ENCODE data around the gene ZNF334.

DNA sequence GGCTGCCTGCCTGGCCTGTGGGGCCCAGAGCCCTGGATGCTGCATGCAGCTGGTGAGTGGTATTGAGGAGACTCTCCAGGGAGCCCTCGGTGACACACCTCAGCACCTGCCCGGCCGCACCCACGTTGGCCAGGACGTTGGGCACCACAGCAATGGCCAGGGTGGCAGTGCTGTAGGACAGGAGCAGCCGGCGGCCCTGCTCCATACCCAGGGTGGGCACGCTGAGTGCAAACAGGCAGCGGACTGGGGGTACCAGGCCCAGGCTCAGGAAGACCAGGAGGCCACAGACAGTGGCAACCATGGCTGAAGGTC lies 32.4 kb upstream of the ZNF334 start:
- no peak for TF ChIP-seq CTCF (conservative IDR thresholded peaks at IDR 0.05)
- no peak for TF ChIP-seq ZFX (IDR thresholded peaks at IDR 0.05)
